NCI-H128 (cell line): ENCODE measurements around the gene CDX1.

ENCODE experiments used
- DNase-seq: peaks from one replicate; lab custom pipeline; 2025; ENCODE audit not compliant: unreplicated experiment; lab: John Stamatoyannopoulos, UW

The CDX1 gene

DNA sequence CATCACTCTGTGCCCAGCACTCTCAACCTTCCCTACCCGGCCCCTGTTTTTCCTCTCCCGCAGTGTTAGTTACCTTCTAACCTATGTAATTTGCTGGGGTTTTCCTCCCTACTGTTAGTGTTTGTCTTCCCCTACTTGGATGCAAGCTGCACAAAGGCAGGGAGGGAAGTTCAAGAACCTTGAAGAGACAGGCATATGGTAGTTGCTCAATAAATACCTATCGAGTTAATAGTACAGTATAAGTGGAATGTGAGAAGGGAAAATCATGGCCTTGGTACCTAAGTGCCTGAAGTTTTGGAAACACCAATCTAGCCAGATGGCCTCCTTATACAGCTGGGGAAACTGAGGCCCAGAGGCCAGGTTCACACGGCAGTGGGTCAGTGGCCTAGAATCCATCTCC is 35.1 kb upstream of the CDX1 start:
- DNase-seq: no peak

DNA sequence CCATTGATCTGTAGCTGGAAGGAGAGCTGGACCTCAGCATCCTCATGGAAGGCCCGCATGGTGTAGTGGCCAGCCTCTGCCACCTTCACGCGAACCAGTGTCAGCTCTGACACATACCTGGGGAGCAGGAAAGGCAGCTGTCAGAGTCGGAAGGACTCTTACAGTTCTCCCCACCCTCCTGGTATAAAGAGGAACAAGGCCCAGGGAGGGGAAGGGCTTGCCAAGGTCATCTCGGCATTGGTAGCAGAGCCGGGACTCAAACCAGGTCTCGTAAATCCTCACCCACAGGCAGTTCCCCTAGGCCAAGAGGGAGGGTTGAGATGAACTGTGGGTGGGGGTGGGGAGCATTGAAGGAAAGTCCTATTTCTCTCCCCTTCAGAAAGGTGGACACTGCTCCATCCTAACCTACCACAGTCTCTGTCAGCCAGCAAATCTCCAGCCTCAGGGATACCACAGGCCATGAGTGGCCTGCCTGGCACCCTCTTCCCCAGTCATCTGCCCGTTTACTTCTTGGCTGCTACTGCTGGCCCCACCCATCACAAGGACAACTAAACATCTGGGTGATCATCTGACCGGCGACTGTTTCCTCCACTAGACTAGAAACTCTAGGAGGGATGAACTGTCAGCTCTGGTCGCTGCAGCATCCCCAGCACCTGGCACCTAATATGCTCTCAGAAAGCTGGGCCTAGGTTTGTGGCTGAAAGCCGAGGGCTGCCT is 34.4 kb upstream of the CDX1 start:
- no peak for DNase-seq

DNA sequence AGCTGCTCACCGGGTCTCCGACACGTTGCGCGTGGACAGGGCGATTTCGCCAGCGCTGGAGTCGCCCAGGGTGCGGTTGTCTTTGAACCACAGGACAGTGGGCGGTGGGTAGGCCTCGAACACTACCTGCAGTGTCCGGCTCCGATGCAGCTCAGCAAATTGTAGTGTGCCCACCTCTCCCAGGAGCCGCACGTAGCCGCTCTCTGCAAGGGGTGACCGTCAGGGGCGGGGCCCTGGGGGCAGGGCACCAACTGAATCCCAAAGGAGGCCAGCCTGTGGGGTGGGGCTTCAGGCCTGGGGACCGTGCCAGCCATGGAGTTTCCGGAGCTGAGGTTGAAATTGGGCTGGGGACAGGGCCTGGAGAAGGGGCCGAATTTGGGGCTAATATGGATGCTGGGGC is 33.8 kb upstream of the CDX1 start:
- DNase-seq: no peak

DNA sequence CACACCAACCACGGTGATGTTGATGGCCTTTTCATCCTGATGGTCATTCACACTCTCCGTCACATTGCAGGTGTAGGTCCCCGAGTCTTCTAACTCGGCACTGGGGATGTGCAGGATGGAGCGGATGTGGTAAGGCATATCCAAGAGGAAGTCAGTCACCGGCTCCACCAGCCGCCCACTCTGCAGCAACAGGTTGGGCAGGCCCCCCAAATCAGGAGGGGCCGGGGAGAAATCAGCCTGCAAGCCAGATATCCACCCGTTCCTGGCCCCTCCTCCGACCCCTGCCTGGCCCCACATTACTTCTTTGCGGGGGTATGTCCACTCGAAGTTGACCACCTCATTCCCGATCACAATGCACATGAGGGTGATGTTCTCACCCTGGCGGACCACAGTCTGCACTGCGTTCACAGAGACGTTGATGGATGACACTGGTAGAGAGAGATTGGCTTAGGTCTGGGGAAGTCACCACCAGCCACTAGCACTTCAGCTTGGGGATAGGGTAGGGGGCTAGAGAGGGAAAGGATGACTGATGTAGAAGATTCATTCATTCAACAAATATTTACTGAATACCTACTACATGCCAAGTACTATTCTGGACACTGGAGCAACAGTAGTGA is 32.9 kb upstream of the CDX1 start:
- DNase-seq: no peak

DNA sequence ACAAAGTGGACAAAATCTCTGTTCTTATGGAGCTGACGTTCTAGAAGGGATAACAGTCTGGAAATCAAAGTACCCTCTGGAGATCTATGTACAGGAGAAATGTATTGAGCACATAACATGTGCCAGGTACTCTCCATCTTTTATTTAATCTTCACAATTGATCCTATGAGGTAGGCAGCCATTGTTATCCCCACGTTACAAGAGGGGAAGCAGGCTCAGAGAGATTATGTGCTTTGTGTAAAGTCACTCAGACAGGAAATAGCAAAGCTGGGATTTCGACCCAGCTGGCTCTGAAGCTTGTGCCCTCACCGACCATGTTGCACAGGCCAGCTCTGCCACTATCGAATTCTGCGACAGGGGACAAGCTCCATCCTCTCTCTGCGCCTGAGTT is 32.4 kb upstream of the CDX1 start:
- DNase-seq: no peak

DNA sequence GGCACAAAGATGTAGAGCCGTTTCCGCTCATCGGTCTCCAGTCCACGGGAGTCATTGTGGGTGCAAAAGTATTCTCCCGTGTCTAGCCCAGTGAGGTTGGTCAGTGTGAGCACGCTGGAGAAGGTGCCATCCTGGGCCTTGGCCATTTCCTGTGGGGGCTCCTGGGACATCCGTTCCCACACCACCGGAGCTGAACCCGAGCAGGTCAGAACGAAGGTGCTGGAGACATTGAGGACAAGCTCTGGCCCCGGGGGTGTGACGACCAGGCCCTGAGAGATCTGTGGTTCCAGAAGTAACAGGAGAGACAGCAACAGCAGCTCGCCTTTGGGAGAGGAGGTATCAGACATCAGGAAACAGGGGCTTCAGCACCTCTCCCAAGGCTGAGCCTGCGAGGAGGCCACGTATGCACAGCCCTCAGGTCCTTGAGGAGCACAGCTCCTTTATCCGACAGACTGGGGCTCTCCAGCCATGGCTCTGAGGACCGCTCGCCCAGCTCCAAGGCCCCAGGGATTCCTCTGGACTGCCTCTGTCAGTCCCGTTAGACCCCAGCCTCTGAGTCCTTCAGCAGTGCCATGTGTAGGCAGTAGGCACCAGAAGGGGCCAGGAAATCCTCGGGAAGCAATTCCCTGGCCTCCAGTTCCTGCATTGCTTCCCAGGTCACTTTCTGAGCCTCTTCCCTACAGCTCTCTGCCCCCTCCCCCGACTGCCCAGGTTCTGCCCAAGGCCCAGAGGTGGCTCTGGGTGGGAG is 30.8 kb upstream of the CDX1 start:
- DNase-seq: no peak

DNA sequence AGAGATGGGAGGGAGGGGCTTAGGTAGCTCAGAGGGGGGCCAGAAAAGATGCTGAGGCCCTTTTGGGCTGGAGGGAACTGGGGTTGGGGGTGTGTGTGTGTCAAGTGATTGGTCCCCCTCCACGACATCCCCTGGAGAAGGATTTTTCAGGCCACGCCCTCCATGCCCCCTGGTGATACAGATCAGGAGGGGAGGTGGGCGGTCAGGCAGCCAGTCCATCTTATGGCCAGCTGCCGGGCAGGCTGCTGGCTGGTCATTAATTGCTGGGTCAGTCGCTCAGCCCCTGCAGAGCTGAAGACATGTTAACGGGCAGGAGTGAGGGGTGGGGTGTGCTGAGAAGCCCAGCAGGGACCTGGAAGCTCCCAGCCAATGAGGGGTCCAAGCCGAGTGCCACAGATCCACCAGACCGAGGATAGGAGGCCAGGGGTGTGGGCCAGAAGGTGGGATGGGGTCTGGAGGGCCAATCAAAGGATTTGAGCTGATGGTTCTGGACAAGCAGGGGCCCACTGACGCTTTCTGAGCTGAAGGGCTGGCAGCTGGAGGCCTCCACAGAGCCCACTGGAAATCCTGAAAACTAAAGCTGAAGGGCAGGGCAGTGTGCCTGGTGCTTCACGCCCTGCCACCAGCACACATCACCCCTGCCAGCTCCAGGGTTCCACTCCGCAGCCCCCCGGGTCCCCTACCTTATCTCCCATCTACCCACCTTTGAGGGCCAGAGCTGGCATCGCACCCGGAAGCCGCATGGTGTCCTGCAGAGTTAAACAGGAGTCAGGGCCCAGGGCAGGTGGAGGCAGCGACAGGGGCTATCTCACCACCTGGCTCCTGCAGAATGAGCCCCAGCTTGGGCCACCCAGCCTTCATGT is 30.0 kb upstream of the CDX1 start:
- no peak for DNase-seq

DNA sequence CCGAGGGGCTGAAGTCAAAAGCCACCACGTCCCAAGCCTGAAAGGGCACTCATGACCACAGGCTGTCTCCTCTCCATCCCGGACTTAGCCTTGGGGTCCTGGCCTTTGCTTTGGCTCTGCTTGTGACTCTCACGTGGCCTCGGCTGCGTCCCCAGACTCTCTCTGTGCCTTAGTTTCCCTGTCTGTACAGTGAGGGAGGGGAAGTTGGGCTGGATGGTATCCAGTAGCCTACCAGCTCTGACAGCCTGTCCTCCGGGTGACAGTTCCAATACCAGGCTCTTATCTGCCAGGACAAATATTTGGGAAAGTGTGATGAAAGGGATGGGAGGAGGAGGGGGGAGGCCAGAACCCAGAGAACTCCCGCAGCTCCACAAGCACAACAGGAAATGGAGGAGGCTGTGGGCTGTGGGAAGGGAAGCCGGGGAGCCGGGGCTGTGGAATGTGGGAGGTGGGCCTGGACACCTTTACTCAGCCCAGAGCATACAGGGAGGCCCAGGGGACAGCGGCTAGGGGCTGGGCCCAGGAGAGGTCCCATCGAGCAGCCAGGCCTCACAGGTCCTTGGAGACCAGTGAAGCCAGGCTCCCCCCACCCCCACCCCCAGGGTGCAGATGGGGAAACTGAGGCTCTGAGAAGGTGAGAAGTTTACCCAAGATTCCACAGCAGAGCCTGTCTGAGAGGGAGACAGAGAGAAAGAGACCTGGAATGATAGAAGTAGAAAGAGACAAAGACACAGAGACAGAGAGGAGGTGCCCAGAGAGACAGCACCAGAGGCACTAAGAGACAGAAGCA is 29.2 kb upstream of the CDX1 start:
- DNase-seq: no peak

DNA sequence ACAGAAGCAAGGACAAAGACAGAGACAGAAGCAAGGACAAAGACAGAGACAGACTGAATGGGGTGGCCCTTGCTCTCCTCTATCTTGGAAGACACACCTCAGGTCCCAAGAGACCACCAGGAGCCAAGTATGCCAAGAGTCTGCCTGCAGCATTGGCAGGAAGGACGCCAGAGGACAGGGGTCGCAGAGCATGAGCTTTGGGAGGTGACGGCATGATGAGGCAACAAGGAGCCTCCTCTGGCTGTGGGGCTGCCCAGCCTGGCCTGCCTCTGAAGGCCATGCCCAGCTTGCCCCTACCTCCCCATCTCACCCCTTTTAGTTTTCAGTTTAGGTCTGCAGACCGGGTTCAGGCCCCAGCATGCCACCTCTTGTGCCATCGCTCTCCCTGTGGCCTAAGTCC is 28.6 kb upstream of the CDX1 start:
- no peak for DNase-seq

DNA sequence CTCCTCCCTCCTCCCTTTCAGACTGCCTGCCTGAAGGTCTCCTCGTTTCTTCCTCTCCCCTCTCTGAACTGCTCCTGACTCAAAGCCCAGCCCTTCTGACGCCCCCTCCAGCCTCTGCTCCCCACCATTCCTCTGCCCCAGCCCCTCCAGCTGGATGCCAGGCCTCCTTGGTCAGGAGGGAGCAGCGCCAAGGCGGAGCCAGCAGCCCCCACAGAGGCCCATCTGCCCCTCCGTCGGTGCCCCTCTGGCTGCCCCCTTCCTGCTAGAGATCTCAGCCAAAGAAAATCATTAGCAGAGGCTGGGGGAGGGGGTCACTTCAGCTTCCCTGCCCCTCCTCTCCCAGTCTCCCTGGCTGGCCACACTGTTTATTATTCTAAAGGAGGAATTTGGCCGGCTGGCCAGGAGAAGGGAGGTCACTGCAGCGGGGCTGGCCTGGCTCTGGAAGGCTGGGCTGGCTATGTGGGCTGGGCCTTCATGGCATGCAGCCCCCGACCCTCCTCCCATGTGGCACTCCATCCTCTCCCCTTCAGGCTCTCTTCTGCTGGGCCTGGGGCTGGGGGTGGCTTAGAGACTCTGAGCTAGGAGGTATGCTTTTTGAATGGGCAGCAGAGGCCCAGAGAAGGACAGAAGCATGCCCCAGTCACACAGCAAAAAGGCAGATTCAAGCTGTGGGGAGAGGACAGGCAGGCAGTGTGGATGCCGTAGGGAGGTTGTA is 27.9 kb upstream of the CDX1 start:
- no peak for DNase-seq

DNA sequence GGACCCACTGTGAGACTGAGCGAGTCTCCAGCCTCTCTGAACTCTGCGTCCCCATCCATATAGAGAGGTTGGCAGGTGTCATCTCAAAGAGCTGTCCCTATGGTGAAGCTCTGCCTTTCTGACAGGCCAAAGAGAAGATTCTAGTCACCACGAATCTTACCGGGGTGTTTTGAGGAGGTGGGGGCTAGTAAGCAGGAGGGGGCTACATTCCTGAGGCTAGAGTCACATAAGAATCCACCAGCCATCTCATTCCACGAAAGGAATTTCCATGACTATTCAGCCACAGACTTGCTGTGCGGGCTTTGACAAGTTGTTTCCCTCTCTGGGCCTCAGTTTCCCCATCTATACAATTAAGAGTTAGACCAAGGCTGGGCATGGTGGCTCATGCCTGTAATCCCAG is 27.2 kb upstream of the CDX1 start:
- no peak for DNase-seq

DNA sequence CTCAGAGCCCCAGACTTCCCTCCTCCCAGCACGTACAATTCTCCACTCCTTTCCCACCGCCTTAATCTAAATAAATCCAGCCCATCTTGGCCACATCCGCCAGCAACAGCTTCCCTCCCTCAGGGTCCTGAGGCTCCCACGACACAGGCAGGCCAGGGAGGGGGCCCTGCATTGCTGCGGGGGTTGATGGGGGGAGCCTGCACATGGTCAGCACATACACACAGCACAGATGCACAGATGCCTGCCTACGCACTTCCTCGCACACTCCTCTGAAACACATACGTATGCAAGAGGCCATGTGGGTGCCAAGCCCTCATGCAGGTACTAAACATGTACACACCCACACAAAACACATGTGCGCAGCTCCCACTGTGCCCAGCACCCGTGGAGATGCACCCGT is 25.7 kb upstream of the CDX1 start:
- no peak for DNase-seq

DNA sequence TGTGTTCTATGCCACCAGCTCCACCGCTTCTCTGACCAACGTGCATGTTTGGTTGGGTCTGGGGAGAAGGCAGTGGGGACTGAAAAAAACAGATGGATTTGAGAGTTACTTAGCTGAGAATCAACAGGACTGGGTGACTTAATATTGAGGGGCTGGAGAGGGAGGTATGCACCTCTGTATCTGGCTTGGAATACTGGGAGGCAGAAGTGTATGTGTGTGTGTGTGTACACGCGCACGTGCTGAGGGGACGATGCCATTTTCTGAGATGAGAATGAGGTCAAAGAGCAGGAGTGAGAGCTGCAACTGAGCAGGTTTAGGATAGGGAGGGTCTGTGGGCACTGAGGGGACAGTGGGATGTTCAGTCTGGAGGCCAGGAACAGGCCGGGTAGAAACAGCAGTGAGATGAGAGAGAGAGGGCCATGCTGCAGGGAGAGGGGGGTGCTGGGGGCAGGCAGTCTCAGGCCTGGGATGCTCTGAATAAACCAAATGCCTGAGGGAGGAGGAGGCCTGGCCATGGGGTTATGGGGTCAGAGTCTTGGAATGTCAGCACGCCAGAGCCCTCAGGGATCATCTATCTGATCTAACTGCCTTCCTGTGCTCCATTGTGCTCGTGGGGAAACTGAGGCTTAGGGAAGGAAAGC is 24.9 kb upstream of the CDX1 start:
- DNase-seq: no peak

DNA sequence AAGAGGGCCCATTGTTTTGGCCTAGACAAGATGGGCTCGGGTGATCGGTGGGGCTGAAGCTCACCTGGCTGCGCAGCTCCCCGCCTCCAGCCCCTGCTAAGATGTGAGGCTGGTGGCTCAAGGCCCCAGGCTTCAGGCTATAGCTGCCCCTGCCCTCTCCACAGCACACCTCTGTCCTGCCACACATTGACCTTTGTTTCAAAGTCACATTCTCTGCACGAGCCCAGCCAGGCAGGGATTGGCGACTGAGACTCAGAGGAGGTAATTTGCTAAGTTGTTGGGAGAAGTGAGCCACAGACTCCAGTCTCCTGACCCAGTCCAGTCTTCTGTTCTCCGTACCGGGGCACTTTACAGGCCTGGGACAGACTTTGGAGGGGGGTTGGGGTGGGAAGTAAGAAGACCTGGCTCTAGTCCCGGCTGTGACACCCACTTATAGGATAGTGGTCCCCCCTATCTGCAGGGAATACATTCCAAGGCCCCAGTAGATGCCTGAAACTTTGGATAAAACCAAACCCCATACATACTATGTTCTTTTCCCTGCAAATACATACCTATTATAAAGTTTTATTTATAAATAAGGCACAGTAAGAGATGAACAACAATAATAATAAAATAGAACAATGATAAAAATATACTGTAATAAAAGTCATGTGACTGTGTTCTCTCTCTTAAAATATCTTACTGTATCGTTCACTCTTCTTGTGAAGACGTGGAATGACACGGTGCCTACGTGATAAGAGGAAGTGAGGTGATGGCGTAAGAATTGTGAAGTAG is 24.2 kb upstream of the CDX1 start:
- no peak for DNase-seq

DNA sequence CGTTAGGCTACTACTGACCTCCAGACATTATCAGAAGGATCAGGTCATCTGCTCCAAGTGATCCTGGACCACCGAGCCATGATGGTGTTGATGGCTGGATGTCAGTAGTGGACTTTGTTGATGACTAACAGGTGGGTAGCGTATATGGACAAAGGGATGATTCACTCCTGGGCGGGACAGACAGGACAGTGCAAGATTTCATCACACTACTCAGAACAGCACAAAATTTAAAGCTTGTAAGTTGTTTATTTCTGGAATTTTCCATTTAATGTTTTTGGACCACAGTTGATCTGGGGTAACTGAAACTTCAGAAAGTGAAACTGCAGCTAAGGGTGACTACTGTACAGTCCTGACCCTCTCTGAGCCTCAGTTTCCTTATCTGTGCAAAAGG is 23.6 kb upstream of the CDX1 start:
- DNase-seq: no peak

DNA sequence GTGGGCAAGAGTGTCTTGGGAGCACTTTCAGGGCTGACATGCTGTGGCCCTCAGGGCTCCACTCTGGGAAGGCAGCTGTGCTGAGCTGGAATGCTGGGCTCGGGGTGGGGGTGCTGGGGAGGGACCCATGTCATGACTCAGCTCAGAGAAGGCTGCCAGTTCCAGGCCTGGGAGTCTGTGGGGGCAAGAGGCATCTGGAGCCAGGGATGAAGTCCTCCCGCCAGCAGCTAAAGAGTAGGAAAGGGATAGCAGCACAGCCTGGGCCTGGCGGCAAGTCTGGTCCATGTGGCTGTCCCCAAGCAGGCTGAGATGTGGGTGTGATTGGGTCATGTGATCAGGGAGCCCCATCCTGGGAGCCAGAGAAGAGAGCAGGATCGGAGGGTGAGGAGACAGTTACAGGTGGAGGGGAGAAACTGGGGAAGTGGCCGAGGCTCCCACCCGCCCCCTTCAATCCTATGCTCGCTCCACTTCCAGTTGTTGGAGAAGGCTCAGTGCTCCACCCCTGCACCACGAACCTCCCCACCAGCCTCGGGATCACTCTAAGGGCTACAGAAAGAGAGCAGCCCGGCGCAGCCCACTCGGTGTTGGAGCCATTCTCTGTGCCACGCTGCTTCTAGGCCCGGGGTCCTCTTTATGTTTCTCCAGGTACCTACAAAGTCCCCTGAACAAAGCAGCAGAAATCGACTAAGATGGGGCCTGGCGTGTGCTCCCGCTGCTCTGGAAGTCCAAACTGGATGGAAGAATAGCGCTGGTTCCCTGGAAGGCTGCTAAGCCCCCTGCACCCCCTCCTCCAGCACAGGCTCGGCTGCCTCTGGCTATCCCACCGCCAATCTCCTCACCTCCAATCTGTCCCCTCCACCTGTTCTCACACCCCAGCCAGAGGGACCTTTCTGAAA is 23.0 kb upstream of the CDX1 start:
- DNase-seq: no peak

DNA sequence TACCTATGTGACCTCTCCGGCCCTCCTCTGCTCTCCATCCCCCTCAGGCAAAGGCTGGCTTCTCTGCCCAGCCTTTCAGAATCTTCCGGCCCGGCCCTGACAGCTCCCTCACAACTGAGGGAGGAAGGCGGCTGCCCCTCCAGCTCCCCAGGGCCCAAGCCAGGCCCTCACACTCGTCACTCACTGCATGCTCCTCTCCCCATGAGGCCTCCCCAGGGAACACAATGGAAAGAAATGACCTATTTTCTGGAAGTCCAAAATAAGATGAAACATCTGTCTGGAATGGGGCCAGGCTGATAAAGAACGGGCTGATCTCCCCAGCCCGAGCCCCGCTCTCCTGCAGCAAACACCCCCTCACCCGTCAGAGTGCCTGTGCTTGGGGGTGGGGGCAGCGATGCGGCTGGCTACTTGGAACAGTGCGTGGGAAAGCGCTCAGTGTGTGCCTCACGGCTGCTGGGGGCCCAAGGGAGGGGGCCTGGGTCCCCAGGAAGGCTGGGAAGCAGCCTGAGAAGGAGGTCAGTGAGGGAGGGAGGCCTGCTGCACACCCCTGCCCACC is 22.3 kb upstream of the CDX1 start:
- DNase-seq: no peak

DNA sequence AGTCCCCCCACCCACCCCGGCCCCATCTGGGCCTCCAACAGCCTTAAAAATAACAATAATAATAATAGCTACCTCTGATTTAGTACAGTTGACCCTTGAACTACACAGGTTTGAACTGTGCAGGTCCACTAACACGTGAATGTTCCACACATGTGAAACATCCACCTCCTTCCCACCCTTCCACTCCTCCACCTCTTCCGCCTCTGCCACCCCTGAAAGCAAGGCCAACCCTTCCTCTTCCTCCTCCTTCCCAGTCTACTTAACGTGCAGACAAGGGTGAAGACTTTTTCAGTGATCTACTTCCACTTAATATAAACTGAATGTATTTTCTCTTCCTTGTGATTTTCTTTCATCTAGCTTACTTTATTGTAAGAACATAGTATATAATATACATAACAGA is 21.7 kb upstream of the CDX1 start:
- no peak for DNase-seq
